ENCODE measurements around the gene IRF7.

IRF7 gene

GRCh38 chr11:563812-564578 lies 51.8 kb downstream of the IRF7 start:
- DNase-seq (ENCODE audit: low read depth): no peak

- no peak for DNase-seq (ENCODE audit: low read depth)
These were observed 52.5 kb downstream of the IRF7 start for GRCh38 chr11:563066-563811.
